ENCODE data around the gene ZBTB14. TPM values are rescaled to one million over a fixed set of nuclear protein-coding genes. Genes with fewer than 3 reads are reported as not detected.

The ZBTB14 gene
- polyA plus RNA-seq, 3 donors from 2014 or later: 11.6 to 17.9 (median 14.3) TPM

- no peak for DNase-seq
- peaks cover 0 to 4% (median 4%) of the 10 kb centered on the region in 3 donors for H3K36me3 Mint-ChIP-seq
- peaks cover 0 to 3% (median 2%) of the 10 kb centered on the region in 3 donors for H3K27me3 Mint-ChIP-seq (ENCODE audit: low read depth in 3 of 3)
- H3K27ac Mint-ChIP-seq: peak overlapping the region in 2 of 6 donors; percentile 1 to 2
- H3K4me3 Mint-ChIP-seq: no peak overlapping the region
- peaks cover 4 to 7% of the 10 kb centered on the region in 2 donors for H3K4me1 Mint-ChIP-seq
- peaks cover 0 to 14% (median 3%) of the 10 kb centered on the region in 6 donors for H3K9me3 Mint-ChIP-seq
Measured at GRCh38 chr18:5282770-5283169, 12.8 kb downstream of the ZBTB14 start.

- Mint-ChIP-seq H3K27ac (no peak overlapping the region), H3K4me3 (no peak overlapping the region), H3K9me3 (peaks cover 0 to 14% (median 3%) of the 10 kb centered on the region in 6 donors), H3K27me3 (ENCODE audit: low read depth in 3 of 3) (peaks cover 2 to 6% (median 3%) of the 10 kb centered on the region in 3 donors), H3K4me1 (no peaks in the 10 kb centered on the region), H3K36me3 (peaks cover 0 to 4% (median 4%) of the 10 kb centered on the region in 3 donors)
- no peak for DNase-seq
Measured at GRCh38 chr18:5276947-5277346, 18.6 kb downstream of the ZBTB14 start.

- peaks cover 0 to 4% (median 4%) of the 10 kb centered on the region in 3 donors for H3K36me3 Mint-ChIP-seq
- peaks cover 0 to 14% (median 3%) of the 10 kb centered on the region in 6 donors for H3K9me3 Mint-ChIP-seq
- H3K4me1 Mint-ChIP-seq: no peaks in the 10 kb centered on the region
- no peak overlapping the region for H3K27ac Mint-ChIP-seq
- H3K27me3 Mint-ChIP-seq (ENCODE audit: low read depth in 3 of 3): peaks cover 5 to 9% (median 6%) of the 10 kb centered on the region in 3 donors
- DNase-seq: no peak
- no peak overlapping the region for H3K4me3 Mint-ChIP-seq
Measured at GRCh38 chr18:5275872-5276271, 19.7 kb downstream of the ZBTB14 start.

- H3K9me3 Mint-ChIP-seq: peaks cover 5 to 24% (median 10%) of the 10 kb centered on the region in 6 donors
- H3K27me3 Mint-ChIP-seq (ENCODE audit: low read depth in 3 of 3): peaks cover 4 to 19% (median 10%) of the 10 kb centered on the region in 3 donors
Measured at GRCh38 chr18:5268874-5269273, 26.7 kb downstream of the ZBTB14 start.

GRCh38 chr18:5266721-5267120, 28.8 kb downstream of the ZBTB14 start:
- Mint-ChIP-seq H3K36me3 (peaks cover 0 to 7% (median 0%) of the 10 kb centered on the region in 3 donors), H3K9me3 (peaks cover 5 to 40% (median 13%) of the 10 kb centered on the region in 6 donors), H3K27me3 (ENCODE audit: low read depth in 3 of 3) (peaks cover 2 to 20% (median 10%) of the 10 kb centered on the region in 3 donors), H3K4me3 (no peak overlapping the region), H3K27ac (no peak overlapping the region), H3K4me1 (no peaks in the 10 kb centered on the region)
- DNase-seq: no peak

More at GRCh38 chr18:5268874-5269273, 26.7 kb downstream of the ZBTB14 start:
- Mint-ChIP-seq H3K4me3 (no peak overlapping the region), H3K4me1 (no peaks in the 10 kb centered on the region), H3K36me3 (peaks cover 0 to 7% (median 0%) of the 10 kb centered on the region in 3 donors), H3K27ac (no peak overlapping the region)
- no peak for DNase-seq

- no peaks in the 10 kb centered on the region for H3K4me1 Mint-ChIP-seq
- no peaks in the 10 kb centered on the region for H3K9me3 Mint-ChIP-seq
- H3K27ac Mint-ChIP-seq: no peak overlapping the region
- DNase-seq: no peak
- H3K36me3 Mint-ChIP-seq: no peaks in the 10 kb centered on the region
- H3K4me3 Mint-ChIP-seq: no peak overlapping the region
- peaks cover 0 to 8% (median 2%) of the 10 kb centered on the region in 3 donors for H3K27me3 Mint-ChIP-seq (ENCODE audit: low read depth in 3 of 3)
Measured at GRCh38 chr18:5253910-5254309, 41.6 kb downstream of the ZBTB14 start.

GRCh38 chr18:5251117-5251516, 44.4 kb downstream of the ZBTB14 start:
- no peak for DNase-seq
- Mint-ChIP-seq H3K27me3 (ENCODE audit: low read depth in 3 of 3) (peaks cover 0 to 12% (median 2%) of the 10 kb centered on the region in 3 donors), H3K36me3 (peaks cover 0 to under 1% (median 0%) of the 10 kb centered on the region in 3 donors), H3K4me1 (no peaks in the 10 kb centered on the region), H3K4me3 (no peak overlapping the region), H3K9me3 (no peaks in the 10 kb centered on the region), H3K27ac (no peak overlapping the region)

- H3K36me3 Mint-ChIP-seq: peaks cover 0 to 3% (median 0%) of the 10 kb centered on the region in 3 donors
- no peak for DNase-seq
- no peak overlapping the region for H3K4me3 Mint-ChIP-seq
- H3K27me3 Mint-ChIP-seq (ENCODE audit: low read depth in 3 of 3): peaks cover 0 to 12% (median 2%) of the 10 kb centered on the region in 3 donors
- H3K9me3 Mint-ChIP-seq: no peaks in the 10 kb centered on the region
- H3K4me1 Mint-ChIP-seq: no peaks in the 10 kb centered on the region
- H3K27ac Mint-ChIP-seq: no peak overlapping the region
Measured at GRCh38 chr18:5250603-5251002, 44.9 kb downstream of the ZBTB14 start.

GRCh38 chr18:5244941-5245340, 50.6 kb downstream of the ZBTB14 start:
- Mint-ChIP-seq H3K27me3 (ENCODE audit: low read depth in 3 of 3) (peaks cover 0 to 4% (median 0%) of the 10 kb centered on the region in 3 donors), H3K9me3 (no peaks in the 10 kb centered on the region), H3K4me3 (no peak overlapping the region), H3K4me1 (peaks cover 18 to 32% of the 10 kb centered on the region in 2 donors), H3K27ac (peak overlapping the region in 1 of 6 donors; percentile 31), H3K36me3 (peaks cover 11 to 32% (median 28%) of the 10 kb centered on the region in 3 donors)
- no peak for DNase-seq

GRCh38 chr18:5239447-5239846, 56.1 kb downstream of the ZBTB14 start:
- Mint-ChIP-seq H3K4me1 (peaks cover 43 to 61% of the 10 kb centered on the region in 2 donors), H3K4me3 (peak overlapping the region; percentile 62 to 80 (median 65)), H3K27me3 (ENCODE audit: low read depth in 3 of 3) (peaks cover 6 to 12% (median 12%) of the 10 kb centered on the region in 3 donors), H3K36me3 (peaks cover 11 to 29% (median 29%) of the 10 kb centered on the region in 3 donors), H3K9me3 (no peaks in the 10 kb centered on the region), H3K27ac (peak overlapping the region; percentile 26 to 96 (median 60))
- DNase-seq: no peak

Other genes with a start within 250 kb of the ZBTB14 start
- not detected for gene AKAIN1, start 98.5 kb downstream of the ZBTB14 start, polyA plus RNA-seq
- gene EPB41L3, start 248.3 kb upstream of the ZBTB14 start, polyA plus RNA-seq: under 1 TPM in 2 of 3 donors, not detected in 1; 0.61 to 0.63 TPM

Data from immature natural killer cell (primary cell).